Kidney epithelial cell (primary cell): ENCODE data around the gene CDK8. TPM values are rescaled to one million over a fixed set of nuclear protein-coding genes. Genes with fewer than 3 reads are reported as not detected.

Experiments used
- DNase-seq: peaks from one replicate; pipeline ENCODE4 v3.0.0-alpha.2; 2010; ENCODE audit warnings: low read depth
- H3K27me3 ChIP-seq: 2 replicates; pipeline ENCODE4 v1.6.0; 2011; ENCODE audit warnings: low read length; ENCODE audit not compliant: control insufficient read depth, insufficient read depth
- H3K36me3 ChIP-seq: 2 replicates; pipeline ENCODE4 v1.5.1; 2011; ENCODE audit warnings: low read length; ENCODE audit not compliant: control insufficient read depth, insufficient read depth
- H3K4me3 ChIP-seq: 2 replicates; pipeline ENCODE4 v1.5.1; 2011; ENCODE audit warnings: low read depth, mild to moderate bottlenecking, control low read depth, low read length
- total RNA-seq: library from RNA; depleted of rRNA; stranded (reverse); fragments of >200 nt; gene quantifications from 2 replicates; pipeline ENCODE4 v1.2.3, GENCODE V29; 2015
- TF ChIP-seq, protein P1 (sequence below): IDR thresholded peaks from 2 replicates; pipeline ENCODE4 v1.5.1; 2011; ENCODE audit warnings: mild to moderate bottlenecking, moderate library complexity, low read length, control low read depth, inconsistent platforms; ENCODE audit not compliant: insufficient read depth, poor library complexity, severe bottlenecking

The CDK8 gene
- total RNA-seq, 1 donor from 2014 or later = 23.2 TPM

- H3K27me3 ChIP-seq = no peaks in the 10 kb centered on the region
- no peaks in the 10 kb centered on the region for H3K36me3 ChIP-seq
- H3K4me3 ChIP-seq = no peak overlapping the region
- no peak for DNase-seq
- TF ChIP-seq, protein P1, sequence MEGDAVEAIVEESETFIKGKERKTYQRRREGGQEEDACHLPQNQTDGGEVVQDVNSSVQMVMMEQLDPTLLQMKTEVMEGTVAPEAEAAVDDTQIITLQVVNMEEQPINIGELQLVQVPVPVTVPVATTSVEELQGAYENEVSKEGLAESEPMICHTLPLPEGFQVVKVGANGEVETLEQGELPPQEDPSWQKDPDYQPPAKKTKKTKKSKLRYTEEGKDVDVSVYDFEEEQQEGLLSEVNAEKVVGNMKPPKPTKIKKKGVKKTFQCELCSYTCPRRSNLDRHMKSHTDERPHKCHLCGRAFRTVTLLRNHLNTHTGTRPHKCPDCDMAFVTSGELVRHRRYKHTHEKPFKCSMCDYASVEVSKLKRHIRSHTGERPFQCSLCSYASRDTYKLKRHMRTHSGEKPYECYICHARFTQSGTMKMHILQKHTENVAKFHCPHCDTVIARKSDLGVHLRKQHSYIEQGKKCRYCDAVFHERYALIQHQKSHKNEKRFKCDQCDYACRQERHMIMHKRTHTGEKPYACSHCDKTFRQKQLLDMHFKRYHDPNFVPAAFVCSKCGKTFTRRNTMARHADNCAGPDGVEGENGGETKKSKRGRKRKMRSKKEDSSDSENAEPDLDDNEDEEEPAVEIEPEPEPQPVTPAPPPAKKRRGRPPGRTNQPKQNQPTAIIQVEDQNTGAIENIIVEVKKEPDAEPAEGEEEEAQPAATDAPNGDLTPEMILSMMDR = no peak
Observed at GRCh38 chr13:26423629-26424028, 169.7 kb downstream of the CDK8 start.

DNA sequence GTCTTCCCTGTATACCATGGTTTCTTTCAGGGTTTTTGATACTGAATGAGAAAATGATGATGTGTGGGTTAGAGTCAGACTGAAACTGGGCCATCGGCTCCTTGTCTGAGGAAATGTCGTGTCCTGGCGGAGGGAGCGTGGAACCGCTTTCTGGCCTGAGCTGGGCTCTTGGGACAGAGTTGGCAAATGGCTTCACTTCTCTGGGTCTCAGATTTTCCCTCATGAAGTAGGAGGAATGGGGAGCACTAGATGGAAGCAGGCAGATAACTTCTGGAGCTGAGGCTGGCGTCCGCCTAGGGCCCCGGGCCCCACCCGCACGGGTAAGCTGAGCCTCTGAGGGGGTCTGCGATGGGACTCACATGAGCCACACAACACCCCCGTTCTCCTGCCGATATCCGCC lies 170.3 kb downstream of the CDK8 start:
- DNase-seq = no peak
- Histone ChIP-seq H3K4me3 (no peak overlapping the region), H3K27me3 (no peaks in the 10 kb centered on the region), H3K36me3 (no peaks in the 10 kb centered on the region)
- TF ChIP-seq, protein P1 = no peak

DNA sequence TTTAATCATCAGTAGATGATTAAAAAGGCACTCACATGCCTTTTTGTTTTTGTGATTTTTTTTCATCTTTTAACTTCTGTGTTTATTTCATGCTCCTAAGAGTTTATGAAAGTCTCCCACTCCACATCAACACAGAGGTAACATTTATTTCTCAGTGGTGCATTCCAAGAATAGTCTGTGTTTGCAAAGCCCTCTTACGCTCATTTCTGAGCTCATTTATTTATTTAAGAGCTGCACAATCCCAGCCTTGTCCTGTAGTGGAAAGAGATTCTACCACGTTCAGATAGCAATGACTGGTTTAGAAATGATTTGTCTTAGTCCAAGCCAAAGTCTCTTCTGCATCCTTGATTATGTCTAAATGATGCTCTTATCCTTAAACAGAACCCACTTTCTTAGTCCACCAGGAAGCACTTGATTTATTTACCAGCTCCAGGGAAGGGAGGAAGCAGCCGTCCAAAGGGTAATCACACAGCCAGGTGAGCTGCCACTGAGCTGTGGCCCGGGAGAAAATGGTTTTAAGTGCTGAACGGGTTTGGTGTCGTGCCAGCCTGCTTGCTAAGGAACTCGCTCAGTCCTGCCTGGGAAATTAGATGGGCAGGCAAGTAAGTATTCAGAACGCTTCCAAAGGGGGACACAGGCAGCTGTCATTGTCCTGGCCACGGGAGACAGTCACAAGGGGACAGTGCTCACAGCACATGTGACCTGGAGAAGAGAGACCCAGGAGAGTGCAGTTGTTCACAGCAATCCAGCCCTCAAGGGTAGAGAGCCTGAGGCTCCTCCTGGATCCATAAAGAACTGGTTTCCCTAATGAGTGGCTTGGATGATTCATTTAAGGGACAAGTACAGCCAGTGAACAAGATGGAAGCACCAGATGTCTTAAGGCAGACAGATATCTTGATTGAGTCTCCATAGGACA lies 171.8 kb downstream of the CDK8 start:
- Histone ChIP-seq H3K4me3 (no peak overlapping the region), H3K36me3 (no peaks in the 10 kb centered on the region), H3K27me3 (no peaks in the 10 kb centered on the region)
- DNase-seq = no peak
- TF ChIP-seq, protein P1 = no peak

GRCh38 chr13:26433776-26434175 lies 179.8 kb downstream of the CDK8 start:
- DNase-seq = no peak
- no peak overlapping the region for H3K4me3 ChIP-seq
- TF ChIP-seq, protein P1 = no peak
- no peaks in the 10 kb centered on the region for H3K27me3 ChIP-seq
- no peaks in the 10 kb centered on the region for H3K36me3 ChIP-seq

- no peaks in the 10 kb centered on the region for H3K36me3 ChIP-seq
Observed at GRCh38 chr13:26435171-26435570, 181.2 kb downstream of the CDK8 start.

More at GRCh38 chr13:26435171-26435570, 181.2 kb downstream of the CDK8 start:
- TF ChIP-seq, protein P1 = no peak
- no peaks in the 10 kb centered on the region for H3K27me3 ChIP-seq
- no peak overlapping the region for H3K4me3 ChIP-seq
- DNase-seq = no peak
